ENCODE data around the gene IL1R1. TPM values are rescaled to one million over a fixed set of nuclear protein-coding genes. Genes with fewer than 3 reads are reported as not detected.
A peak's percentile ranks its signal among the peaks of the same experiment; 100 is the strongest.

The IL1R1 gene
- total and polyA plus RNA-seq, 8 donors, result 17.5 to 109 (median 51.3) TPM

DNA sequence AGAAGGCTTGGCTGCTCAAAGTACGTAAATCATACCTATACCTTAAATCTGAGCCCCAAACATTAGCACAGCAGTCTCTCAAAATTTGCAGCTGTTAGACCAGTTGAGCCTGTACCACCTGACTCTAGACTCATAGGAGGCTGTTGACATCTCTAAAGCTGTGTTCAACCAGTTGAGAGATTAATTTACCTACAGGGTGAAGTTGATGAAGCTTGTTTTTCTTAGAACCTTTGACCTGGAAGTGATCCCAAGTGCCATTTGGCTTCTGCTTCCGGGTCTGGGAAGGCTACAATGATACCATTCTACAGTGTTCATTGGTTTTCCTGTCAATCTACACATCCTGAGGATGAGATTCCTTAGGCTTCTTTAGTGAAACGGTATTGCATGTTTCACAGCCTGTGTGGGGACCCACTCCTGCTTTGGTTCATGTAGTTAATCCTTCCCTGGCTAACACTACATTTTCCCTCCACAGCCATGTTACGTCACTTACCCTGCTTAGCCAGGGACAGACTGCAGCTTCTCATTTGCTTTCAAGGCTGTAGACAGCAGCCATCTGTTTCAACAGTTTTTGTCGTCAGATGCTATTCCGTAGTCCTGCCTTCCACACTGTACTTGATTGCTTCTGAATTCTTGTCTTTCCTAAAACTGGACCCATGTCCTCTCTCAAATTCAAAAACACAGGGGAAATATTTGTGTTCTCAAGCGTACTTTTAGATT lies 39.5 kb downstream of the IL1R1 start:
- 66 to 78% (median 69%) methylated on average over 7 of the region's 7 CpGs for WGBS, 5 donors
- H3K36me3 ChIP-seq, result peaks cover 2 to 26% (median 18%) of the 10 kb centered on the region in 4 donors
- no peak for TF ChIP-seq EP300 (IDR thresholded peaks at IDR 0.05)
- TF ChIP-seq, protein P1, sequence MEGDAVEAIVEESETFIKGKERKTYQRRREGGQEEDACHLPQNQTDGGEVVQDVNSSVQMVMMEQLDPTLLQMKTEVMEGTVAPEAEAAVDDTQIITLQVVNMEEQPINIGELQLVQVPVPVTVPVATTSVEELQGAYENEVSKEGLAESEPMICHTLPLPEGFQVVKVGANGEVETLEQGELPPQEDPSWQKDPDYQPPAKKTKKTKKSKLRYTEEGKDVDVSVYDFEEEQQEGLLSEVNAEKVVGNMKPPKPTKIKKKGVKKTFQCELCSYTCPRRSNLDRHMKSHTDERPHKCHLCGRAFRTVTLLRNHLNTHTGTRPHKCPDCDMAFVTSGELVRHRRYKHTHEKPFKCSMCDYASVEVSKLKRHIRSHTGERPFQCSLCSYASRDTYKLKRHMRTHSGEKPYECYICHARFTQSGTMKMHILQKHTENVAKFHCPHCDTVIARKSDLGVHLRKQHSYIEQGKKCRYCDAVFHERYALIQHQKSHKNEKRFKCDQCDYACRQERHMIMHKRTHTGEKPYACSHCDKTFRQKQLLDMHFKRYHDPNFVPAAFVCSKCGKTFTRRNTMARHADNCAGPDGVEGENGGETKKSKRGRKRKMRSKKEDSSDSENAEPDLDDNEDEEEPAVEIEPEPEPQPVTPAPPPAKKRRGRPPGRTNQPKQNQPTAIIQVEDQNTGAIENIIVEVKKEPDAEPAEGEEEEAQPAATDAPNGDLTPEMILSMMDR (IDR thresholded peaks at IDR 0.05), result no peak
- no peak for TF ChIP-seq POLR2AphosphoS5 (IDR thresholded peaks at IDR 0.05)
- no peak for TF ChIP-seq POLR2A (IDR thresholded peaks at IDR 0.05)
- intact Hi-C loops (cut with DNase I; ENCODE audit: low total_unique reads), result loop anchor here (10.0 kb wide), 1 partner anchor 53 kb away; no protein-coding TSS in a partner anchor
- DNase-seq, result peak in 1 of 2 donors; percentile 75
- no peaks in the 10 kb centered on the region for H3K9me3 ChIP-seq
- no peak overlapping the region for H3K4me3 ChIP-seq
- H3K27ac ChIP-seq, result peak overlapping the region in 3 of 5 donors; percentile 13 to 53 (median 30)
- H3K27me3 ChIP-seq, result no peaks in the 10 kb centered on the region
- H3K4me1 ChIP-seq, result peaks cover 3 to 16% (median 4%) of the 10 kb centered on the region in 4 donors

DNA sequence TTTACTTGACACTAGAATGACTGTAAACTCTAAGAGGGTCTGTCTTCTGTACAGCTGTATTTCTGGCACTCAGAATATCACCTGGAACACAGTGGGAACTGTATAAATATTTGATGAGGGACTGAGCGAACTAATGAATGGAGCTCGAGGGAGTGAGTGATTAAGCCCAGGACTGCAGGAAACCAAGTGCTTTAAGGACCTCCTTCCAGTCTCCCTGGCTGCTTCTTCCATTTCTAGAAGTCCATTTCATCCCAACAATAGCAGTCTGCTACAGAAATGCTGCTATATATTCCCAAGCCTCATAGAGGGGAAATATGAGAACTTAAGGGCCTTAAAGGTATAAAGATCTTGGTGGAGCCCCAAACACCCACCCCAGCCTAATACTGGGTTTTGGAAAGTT lies 41.5 kb downstream of the IL1R1 start:
- 31 to 48% (median 38%) methylated on average over 2 of the region's 2 CpGs for WGBS, 5 donors

DNA sequence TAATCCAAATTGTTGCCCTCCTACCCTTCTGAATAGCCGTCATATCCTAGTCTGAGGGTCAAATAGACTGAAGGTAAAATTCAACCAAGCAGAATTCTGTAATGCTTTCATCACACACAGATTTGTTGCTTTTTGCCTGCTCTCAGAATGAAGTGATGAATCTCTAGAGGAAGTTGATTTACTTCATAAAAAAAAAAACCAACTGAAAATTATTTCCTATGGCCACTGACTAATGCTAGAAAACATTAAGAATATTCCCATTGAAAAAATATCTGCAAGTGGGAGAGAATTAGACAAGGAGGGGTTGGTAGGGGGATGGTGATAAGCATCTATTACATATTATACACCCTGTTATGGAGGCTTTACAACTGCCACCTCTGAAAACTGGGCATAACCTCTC lies 42.0 kb downstream of the IL1R1 start:
- H3K4me3 ChIP-seq, result no peak overlapping the region
- H3K4me1 ChIP-seq, result peaks cover 6 to 27% (median 11%) of the 10 kb centered on the region in 4 donors
- WGBS, 5 donors, result 85 to 98% (median 95%) methylated on average over 1 of the region's 1 CpG
- no peak overlapping the region for H3K27ac ChIP-seq
- intact Hi-C loops (cut with DNase I; ENCODE audit: low total_unique reads), result loop anchor here (10.0 kb wide), 1 partner anchor 50 kb away; no protein-coding TSS in a partner anchor
- no peak for TF ChIP-seq POLR2A (IDR thresholded peaks at IDR 0.05)
- TF ChIP-seq, protein P1 (IDR thresholded peaks at IDR 0.05), result no peak
- TF ChIP-seq POLR2AphosphoS5 (IDR thresholded peaks at IDR 0.05), result no peak
- TF ChIP-seq EP300 (IDR thresholded peaks at IDR 0.05), result no peak
- H3K36me3 ChIP-seq, result peaks cover 0 to 3% (median 0%) of the 10 kb centered on the region in 4 donors
- H3K27me3 ChIP-seq, result no peaks in the 10 kb centered on the region
- H3K9me3 ChIP-seq, result no peaks in the 10 kb centered on the region
- DNase-seq, result no peak

More for the DNA sequence above, 41.5 kb downstream of the IL1R1 start:
- Histone ChIP-seq H3K27ac (no peak overlapping the region), H3K36me3 (peaks cover 0 to 7% (median under 1%) of the 10 kb centered on the region in 4 donors), H3K9me3 (no peaks in the 10 kb centered on the region), H3K27me3 (no peaks in the 10 kb centered on the region), H3K4me3 (no peak overlapping the region), H3K4me1 (peaks cover 6 to 27% (median 11%) of the 10 kb centered on the region in 4 donors)
- DNase-seq, result no peak
- intact Hi-C loops (cut with DNase I; ENCODE audit: low total_unique reads), result loop anchor here (10.0 kb wide), 1 partner anchor 51 kb away; no protein-coding TSS in a partner anchor
- TF ChIP-seq EP300 (IDR thresholded peaks at IDR 0.05) (no peak), POLR2A (IDR thresholded peaks at IDR 0.05) (no peak), POLR2AphosphoS5 (IDR thresholded peaks at IDR 0.05) (no peak)
- TF ChIP-seq, protein P1 (IDR thresholded peaks at IDR 0.05), result no peak

DNA sequence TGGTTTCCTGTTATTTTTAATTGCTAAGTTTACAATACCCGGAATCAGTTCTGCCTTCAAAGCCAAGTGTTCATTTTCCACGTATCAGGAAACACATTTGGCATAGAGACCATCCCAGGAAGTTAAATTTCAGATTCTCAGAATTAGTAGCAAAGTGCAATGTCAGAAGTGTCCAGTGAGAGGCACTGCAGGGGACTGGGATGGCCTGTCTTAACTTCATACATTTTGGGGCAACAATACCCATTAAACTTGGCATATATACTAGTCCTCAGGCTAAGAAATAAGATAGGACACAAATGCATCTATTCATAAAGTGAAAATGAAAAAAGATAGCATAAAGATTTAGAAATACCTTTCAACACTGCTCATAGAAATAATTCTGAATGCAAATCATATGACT lies 42.8 kb downstream of the IL1R1 start:
- Histone ChIP-seq H3K4me3 (no peak overlapping the region), H3K36me3 (no peaks in the 10 kb centered on the region), H3K27ac (no peak overlapping the region), H3K4me1 (peaks cover 6 to 27% (median 12%) of the 10 kb centered on the region in 4 donors), H3K27me3 (no peaks in the 10 kb centered on the region), H3K9me3 (no peaks in the 10 kb centered on the region)
- DNase-seq, result peak in 1 of 2 donors; percentile 35
- intact Hi-C loops (cut with DNase I; ENCODE audit: low total_unique reads), result loop anchor here (10.0 kb wide), 1 partner anchor 49 kb away; no protein-coding TSS in a partner anchor
- WGBS, 5 donors, result 5 to 16% (median 6%) methylated on average over 2 of the region's 2 CpGs
- TF ChIP-seq, protein P1 (IDR thresholded peaks at IDR 0.05), result peak in 4 of 7 experiments; percentile 29 to 51 (median 35)
- TF ChIP-seq POLR2A (IDR thresholded peaks at IDR 0.05), result no peak

All from stomach (tissue), 9 donors.